ENCODE data around the gene PAWR. TPM values are rescaled to one million over a fixed set of nuclear protein-coding genes. Genes with fewer than 3 reads are reported as not detected.

The PAWR gene
- total and polyA plus RNA-seq, 9 of the 15 experiments (the other 6 are each of a cell fraction or from before 2014, with no cell fraction given): 0.82 TPM; not detected in 8

GRCh38 chr12:79692860-79693577, 2.3 kb upstream of the PAWR start (continued):
- TF ChIP-seq E4F1 (CRISPR knock-in tag; IDR thresholded peaks at IDR 0.05; ENCODE audit: borderline replicate concordance): no peak
- no peak for TF ChIP-seq ZNF398 (CRISPR knock-in tag; IDR thresholded peaks at IDR 0.05)

GRCh38 chr12:79691511-79692248, 916 bp upstream of the PAWR start:
- Histone ChIP-seq H3K4me1 (replicated peaks in 1 of 2; ENCODE audit: control insufficient read depth in 2 of 2, insufficient read depth in 2 of 2, low read length in 2 of 2) (no peaks in the 10 kb centered on the region), H3K9me3 (replicated peaks; ENCODE audit: control insufficient read depth, insufficient read depth, low read depth, low read length) (no peaks in the 10 kb centered on the region), H3K4me2 (ENCODE audit: insufficient read depth, low read length) (no peak overlapping the region), H3K9ac (ENCODE audit: insufficient read depth in 1 of 2, low read depth in 2 of 2, low read length in 2 of 2) (no peak overlapping the region), H3K27ac (ENCODE audit: extremely low read depth, low read depth, low read length) (no peak overlapping the region), H3K36me3 (ENCODE audit: control insufficient read depth, insufficient read depth, low read length) (no peaks in the 10 kb centered on the region), H3K4me3 (no peak overlapping the region), H4K20me1 (replicated peaks; ENCODE audit: control insufficient read depth, insufficient read depth, low read length) (no peaks in the 10 kb centered on the region), H2AFZ (ENCODE audit: low read depth, low read length) (no peak overlapping the region), H3K9me1 (ENCODE audit: control insufficient read depth, insufficient read depth, low read length) (no peaks in the 10 kb centered on the region), H3K79me2 (ENCODE audit: control insufficient read depth, insufficient read depth, low read length) (no peaks in the 10 kb centered on the region), H3K27me3 (ENCODE audit: control insufficient read depth in 2 of 2, insufficient read depth in 2 of 2, low read length in 2 of 2) (no peaks in the 10 kb centered on the region)
- FAIRE-seq (no peak), DNase-seq (ENCODE audit: extremely low read depth in 1 of 4, low spot score in 3 of 4) (no peak), ATAC-seq (no peak)
- CTCF ChIA-PET (ENCODE audit: low intra/inter-chr PET ratio): no interaction called here
- POLR2A ChIA-PET: no interaction called here
- intact Hi-C loops (cut with micrococcal nuclease): no loop called here
- WGBS (ENCODE audit: insufficient coverage, low coverage, missing lambda C conversion rate): 14% methylated on average over 11 of the region's 11 CpGs
- no TSS peak for BruUV-seq (replicated peaks)
- in situ Hi-C loops (cut with MboI): no loop called here
- no peak for TF ChIP-seq ERF (CRISPR knock-in tag; IDR thresholded peaks at IDR 0.05)
- no peak for TF ChIP-seq MAFK (IDR thresholded peaks at IDR 0.05; ENCODE audit: low read length)
- no peak for TF ChIP-seq HLTF (IDR thresholded peaks at IDR 0.05)
- no peak for TF ChIP-seq PRPF4 (IDR thresholded peaks at IDR 0.05; ENCODE audit: insufficient read depth, low read depth, low read length, poor library complexity, severe bottlenecking)
- no peak for TF ChIP-seq JUND (IDR thresholded peaks at IDR 0.05; ENCODE audit: borderline replicate concordance, low read depth, low read length)
- TF ChIP-seq JUND (tag; IDR thresholded peaks at IDR 0.05; ENCODE audit: borderline replicate concordance, low read depth, low read length): no peak
- no peak for TF ChIP-seq POLR2A (conservative IDR thresholded peaks at IDR 0.05)
- no peak for TF ChIP-seq THAP12 (CRISPR knock-in tag; IDR thresholded peaks at IDR 0.05)
- no peak for TF ChIP-seq ZNF354B (CRISPR knock-in tag; IDR thresholded peaks at IDR 0.05)
- TF ChIP-seq ZNF507 (tag; conservative IDR thresholded peaks at IDR 0.05): no peak
- no peak for TF ChIP-seq ELF1 (tag; IDR thresholded peaks at IDR 0.05)

Measured in K562 (cell line).